ENCODE data around the gene EIF4G3. TPM values are rescaled to one million over a fixed set of nuclear protein-coding genes. Genes with fewer than 3 reads are reported as not detected.

The EIF4G3 gene
- total and polyA plus RNA-seq, 2 donors (not counting 1 experiment from before 2014, with no cell fraction given) = 33.6 to 76.0 TPM

GRCh38 chr1:21114431-21114830, 62.3 kb downstream of the EIF4G3 start:
- H3K4me2 ChIP-seq (replicated peaks; ENCODE audit: low read depth, low read length, poor library complexity, severe bottlenecking) = no peak overlapping the region
- Mint-ChIP-seq H3K4me1 (peaks cover 8% of the 10 kb centered on the region), H3K27me3 (no peaks in the 10 kb centered on the region), H3K27ac (no peak overlapping the region), H3K4me3 (no peak overlapping the region), H3K9me3 (ENCODE audit: insufficient read depth) (no peaks in the 10 kb centered on the region)
- H4K20me1 ChIP-seq (ENCODE audit: control insufficient read depth, insufficient read depth, low read length, poor library complexity, severe bottlenecking) = peaks cover 12% of the 10 kb centered on the region
- no peak overlapping the region for H2AFZ ChIP-seq (ENCODE audit: insufficient read depth, low read depth, low read length, poor library complexity, severe bottlenecking)
- POLR2A ChIA-PET = no interaction called here
- H3K4me3 ChIP-seq (ENCODE audit: control extremely low read depth in 1 of 5, extremely low read depth in 1 of 5, insufficient read depth in 1 of 5, low read depth in 2 of 5, low read length in 4 of 5) = no peak overlapping the region
- CTCF ChIA-PET = no interaction called here
- H3K27me3 ChIP-seq (replicated peaks in 1 of 4; ENCODE audit: control extremely low read depth in 1 of 4, control insufficient read depth in 3 of 4, insufficient read depth in 4 of 4, low read length in 3 of 4) = no peaks in the 10 kb centered on the region
- peaks cover 5 to 8% of the 10 kb centered on the region in 2 donors for H3K4me1 ChIP-seq (ENCODE audit: control insufficient read depth in 2 of 2, insufficient read depth in 2 of 2, low read length in 2 of 2)
- ATAC-seq (ENCODE audit: low read depth) (no peak), DNase-seq (no peak)
- no peaks in the 10 kb centered on the region for H3K36me3 ChIP-seq (replicated peaks in 1 of 2; ENCODE audit: control extremely low read depth in 1 of 2, control insufficient read depth in 1 of 2, extremely low read depth in 1 of 2, insufficient read depth in 2 of 2, low read length in 1 of 2)
- WGBS (ENCODE audit: insufficient coverage) = 95% methylated on average over 2 of the region's 4 CpGs
- no peaks in the 10 kb centered on the region for H3K9me3 ChIP-seq (ENCODE audit: control extremely low read depth in 1 of 3, control insufficient read depth in 2 of 3, insufficient read depth in 1 of 3, low read length in 2 of 3)
- H3K9ac ChIP-seq (ENCODE audit: low read length) = no peak overlapping the region
- TF ChIP-seq EZH2 (IDR thresholded peaks at IDR 0.05; ENCODE audit: borderline replicate concordance, insufficient read depth, low read depth, low read length, poor library complexity, severe bottlenecking) = no peak
- no peak for TF ChIP-seq CTCF (IDR thresholded peaks at IDR 0.05)
- H3K27ac ChIP-seq (ENCODE audit: low read length in 2 of 2) = no peak overlapping the region
- intact Hi-C loops (cut with micrococcal nuclease) = loop anchor here (10.0 kb wide), 1 partner anchor 50 kb away; no protein-coding TSS in a partner anchor
- peaks cover 5% of the 10 kb centered on the region for H3K79me2 ChIP-seq (ENCODE audit: control insufficient read depth, insufficient read depth, low read length)

GRCh38 chr1:21110163-21110562, 66.5 kb downstream of the EIF4G3 start:
- POLR2A ChIA-PET = no interaction called here
- TF ChIP-seq CTCF (IDR thresholded peaks at IDR 0.05) (no peak), EZH2 (IDR thresholded peaks at IDR 0.05; ENCODE audit: borderline replicate concordance, insufficient read depth, low read depth, low read length, poor library complexity, severe bottlenecking) (no peak)

More at GRCh38 chr1:21110163-21110562, 66.5 kb downstream of the EIF4G3 start:
- no peak overlapping the region for H3K27ac ChIP-seq (ENCODE audit: low read length in 2 of 2)
- no peak overlapping the region for H3K9ac ChIP-seq (ENCODE audit: low read length)
- H3K4me2 ChIP-seq (replicated peaks; ENCODE audit: low read depth, low read length, poor library complexity, severe bottlenecking) = no peak overlapping the region
- H3K9me3 ChIP-seq (ENCODE audit: control extremely low read depth in 1 of 3, control insufficient read depth in 2 of 3, insufficient read depth in 1 of 3, low read length in 2 of 3) = no peaks in the 10 kb centered on the region
- H3K4me1 ChIP-seq (ENCODE audit: control insufficient read depth in 2 of 2, insufficient read depth in 2 of 2, low read length in 2 of 2) = no peaks in the 10 kb centered on the region
- H3K27me3 ChIP-seq (replicated peaks in 1 of 4; ENCODE audit: control extremely low read depth in 1 of 4, control insufficient read depth in 3 of 4, insufficient read depth in 4 of 4, low read length in 3 of 4) = no peaks in the 10 kb centered on the region
- no peak overlapping the region for H3K4me3 ChIP-seq (ENCODE audit: control extremely low read depth in 1 of 5, extremely low read depth in 1 of 5, insufficient read depth in 1 of 5, low read depth in 2 of 5, low read length in 4 of 5)
- Mint-ChIP-seq H3K4me1 (no peaks in the 10 kb centered on the region), H3K27me3 (no peaks in the 10 kb centered on the region), H3K27ac (no peak overlapping the region), H3K9me3 (ENCODE audit: insufficient read depth) (no peaks in the 10 kb centered on the region), H3K4me3 (no peak overlapping the region)
- intact Hi-C loops (cut with micrococcal nuclease) = loop anchor here (10.0 kb wide), 1 partner anchor 55 kb away; no protein-coding TSS in a partner anchor
- 100% methylated on average over 10 of the region's 11 CpGs for WGBS (ENCODE audit: insufficient coverage)
- no peaks in the 10 kb centered on the region for H3K36me3 ChIP-seq (replicated peaks in 1 of 2; ENCODE audit: control extremely low read depth in 1 of 2, control insufficient read depth in 1 of 2, extremely low read depth in 1 of 2, insufficient read depth in 2 of 2, low read length in 1 of 2)
- no peaks in the 10 kb centered on the region for H4K20me1 ChIP-seq (ENCODE audit: control insufficient read depth, insufficient read depth, low read length, poor library complexity, severe bottlenecking)
- no peak overlapping the region for H2AFZ ChIP-seq (ENCODE audit: insufficient read depth, low read depth, low read length, poor library complexity, severe bottlenecking)
- CTCF ChIA-PET = no interaction called here
- no peak for ATAC-seq (ENCODE audit: low read depth)
- peaks cover 4% of the 10 kb centered on the region for H3K79me2 ChIP-seq (ENCODE audit: control insufficient read depth, insufficient read depth, low read length)
- DNase-seq = no peak
